Trophoblast cell (in vitro differentiated cells and primary cell): ENCODE results near the gene IL6.

Experiments
- DNase-seq, 2 donors: peaks; one replicate each; pipeline ENCODE4 v3.0.0-alpha.2; 2016
- H2AFZ ChIP-seq: 2 replicates; pipeline ENCODE4 v1.6.1; 2013; ENCODE audit warnings: low read length, moderate library complexity, mild to moderate bottlenecking; ENCODE audit not compliant: insufficient read depth, poor library complexity
- H2AK5ac ChIP-seq: 2 replicates; pipeline ENCODE4 v1.6.1; 2013; ENCODE audit warnings: mild to moderate bottlenecking, low read length
- H2BK120ac ChIP-seq: 2 replicates; pipeline ENCODE4 v1.6.1; 2013; ENCODE audit warnings: low read length, mild to moderate bottlenecking, moderate library complexity; ENCODE audit not compliant: insufficient read depth, poor library complexity
- H2BK12ac ChIP-seq: 2 replicates; pipeline ENCODE4 v1.6.1; 2013; ENCODE audit warnings: mild to moderate bottlenecking, low read length, moderate library complexity
- H2BK5ac ChIP-seq: 2 replicates; pipeline ENCODE4 v1.6.1; 2013; ENCODE audit warnings: low read length, low read depth, moderate library complexity, mild to moderate bottlenecking; ENCODE audit not compliant: poor library complexity
- H3K14ac ChIP-seq: 2 replicates; pipeline ENCODE4 v1.6.1; 2013; ENCODE audit warnings: mild to moderate bottlenecking, low read length
- H3K18ac ChIP-seq: 2 replicates; pipeline ENCODE4 v1.6.1; 2013; ENCODE audit warnings: mild to moderate bottlenecking, low read length
- H3K23ac ChIP-seq: 2 replicates; pipeline ENCODE4 v1.6.1; 2013; ENCODE audit warnings: low read length
- H3K27ac ChIP-seq: 2 replicates; pipeline ENCODE4 v1.5.1; 2013; ENCODE audit warnings: low read depth, mild to moderate bottlenecking, inconsistent platforms, low read length, moderate library complexity
- H3K27me3 ChIP-seq: 2 replicates; pipeline ENCODE4 v1.6.1; 2013; ENCODE audit warnings: inconsistent platforms, mild to moderate bottlenecking, low read length, moderate library complexity; ENCODE audit not compliant: insufficient read depth
- H3K36me3 ChIP-seq, 2 experiments: 1 replicate in 1 of 2; 2 replicates in 1 of 2; pipeline ENCODE4 v1.6.1; 2013; ENCODE audit warnings: low read length in 2 of 2, mild to moderate bottlenecking in 2 of 2, moderate library complexity in 1 of 2; ENCODE audit not compliant: insufficient read depth in 2 of 2, control insufficient read depth in 1 of 2
- H3K4ac ChIP-seq: 2 replicates; pipeline ENCODE4 v1.6.1; 2013; ENCODE audit warnings: low read depth, mild to moderate bottlenecking, low read length, moderate library complexity
- H3K4me1 ChIP-seq, 2 experiments: 1 replicate in 1 of 2; 2 replicates in 1 of 2; pipeline ENCODE4 v1.6.1; 2013; ENCODE audit warnings: low read length in 2 of 2, mild to moderate bottlenecking in 2 of 2, moderate library complexity in 1 of 2; ENCODE audit not compliant: insufficient read depth in 2 of 2, control insufficient read depth in 1 of 2
- H3K4me2 ChIP-seq: 2 replicates; pipeline ENCODE4 v1.6.1; 2013; ENCODE audit warnings: inconsistent platforms, mild to moderate bottlenecking, low read length, moderate library complexity
- H3K4me3 ChIP-seq: 2 replicates; pipeline ENCODE4 v1.5.1; 2013; ENCODE audit warnings: mild to moderate bottlenecking, low read depth, low read length, inconsistent platforms
- H3K79me1 ChIP-seq: one replicate; pipeline ENCODE4 v1.6.1; 2013; ENCODE audit warnings: low read length
- H3K79me2 ChIP-seq: 2 replicates; pipeline ENCODE4 v1.6.1; 2013; ENCODE audit warnings: low read length, mild to moderate bottlenecking; ENCODE audit not compliant: control insufficient read depth, insufficient read depth, poor library complexity
- H3K9ac ChIP-seq: 2 replicates; pipeline ENCODE4 v1.6.1; 2013; ENCODE audit warnings: mild to moderate bottlenecking, low read length
- H3K9me3 ChIP-seq: 2 replicates; pipeline ENCODE4 v1.6.1; 2013; ENCODE audit warnings: low read depth, mild to moderate bottlenecking, control low read depth, inconsistent platforms, low read length; ENCODE audit not compliant: insufficient read depth
- H4K12ac ChIP-seq: 2 replicates; pipeline ENCODE4 v1.6.1; 2013; ENCODE audit warnings: low read depth, mild to moderate bottlenecking, low read length, moderate library complexity
- H4K8ac ChIP-seq: 2 replicates; pipeline ENCODE4 v1.6.1; 2013; ENCODE audit warnings: low read depth, mild to moderate bottlenecking, low read length, moderate library complexity
- H4K91ac ChIP-seq: one replicate; pipeline ENCODE4 v1.6.1; 2013; ENCODE audit warnings: low read depth, mild to moderate bottlenecking, low read length, moderate library complexity
- WGBS: extraction: QIAGEN DNeasy Blood & Tissue Kit; methylation state at CpG from one replicate; pipeline ENCODE4 v1.1.7; 2013; ENCODE audit warnings: missing lambda C conversion rate; ENCODE audit not compliant: insufficient read length, insufficient coverage; ENCODE audit errors: extremely low coverage; 5-methylcytosine and 5-hydroxymethylcytosine counted together

Gene IL6

DNA sequence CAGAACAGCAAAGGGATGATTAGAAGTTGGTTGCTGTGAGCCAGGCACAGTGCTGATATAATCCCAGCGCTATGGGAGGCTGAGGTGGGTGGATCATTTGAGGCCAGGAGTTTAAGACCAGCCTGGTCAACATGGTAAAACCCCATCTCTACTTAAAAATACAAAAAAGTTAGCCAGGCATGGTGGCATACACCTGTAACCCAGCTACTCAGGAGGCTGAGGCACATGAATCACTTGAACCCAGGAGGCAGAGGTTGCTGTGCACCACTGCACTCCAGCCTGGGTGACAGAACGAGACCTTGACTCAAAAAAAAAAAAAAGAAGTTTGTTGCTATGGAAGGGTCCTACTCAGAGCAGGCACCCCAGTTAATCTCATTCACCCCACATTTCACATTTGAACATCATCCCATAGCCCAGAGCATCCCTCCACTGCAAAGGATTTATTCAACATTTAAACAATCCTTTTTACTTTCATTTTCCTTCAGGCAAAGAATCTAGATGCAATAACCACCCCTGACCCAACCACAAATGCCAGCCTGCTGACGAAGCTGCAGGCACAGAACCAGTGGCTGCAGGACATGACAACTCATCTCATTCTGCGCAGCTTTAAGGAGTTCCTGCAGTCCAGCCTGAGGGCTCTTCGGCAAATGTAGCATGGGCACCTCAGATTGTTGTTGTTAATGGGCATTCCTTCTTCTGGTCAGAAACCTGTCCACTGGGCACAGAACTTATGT lies 4.1 kb downstream of the IL6 start:
- Histone ChIP-seq H3K23ac (no peak overlapping the region), H3K4me2 (no peak overlapping the region), H2BK120ac (no peak overlapping the region), H3K27me3 (no peaks in the 10 kb centered on the region), H3K9ac (no peak overlapping the region), H3K4ac (no peak overlapping the region), H3K27ac (no peak overlapping the region), H2BK12ac (no peak overlapping the region), H3K18ac (no peak overlapping the region), H2BK5ac (no peak overlapping the region), H4K91ac (no peak overlapping the region), H2AK5ac (no peak overlapping the region), H2AFZ (no peak overlapping the region), H3K4me1 (peaks cover 10 to 12% of the 10 kb centered on the region in 2 experiments), H3K14ac (no peak overlapping the region), H4K12ac (no peak overlapping the region), H3K9me3 (peaks cover under 1% of the 10 kb centered on the region), H3K79me2 (peaks cover 6% of the 10 kb centered on the region), H3K4me3 (no peak overlapping the region), H3K79me1 (peaks cover 10% of the 10 kb centered on the region), H4K8ac (no peak overlapping the region), H3K36me3 (no peaks in the 10 kb centered on the region)
- no CpG with 5 or more reads among the region's 5 CpGs for WGBS
- peak; percentile 89 to 94 for DNase-seq

DNA sequence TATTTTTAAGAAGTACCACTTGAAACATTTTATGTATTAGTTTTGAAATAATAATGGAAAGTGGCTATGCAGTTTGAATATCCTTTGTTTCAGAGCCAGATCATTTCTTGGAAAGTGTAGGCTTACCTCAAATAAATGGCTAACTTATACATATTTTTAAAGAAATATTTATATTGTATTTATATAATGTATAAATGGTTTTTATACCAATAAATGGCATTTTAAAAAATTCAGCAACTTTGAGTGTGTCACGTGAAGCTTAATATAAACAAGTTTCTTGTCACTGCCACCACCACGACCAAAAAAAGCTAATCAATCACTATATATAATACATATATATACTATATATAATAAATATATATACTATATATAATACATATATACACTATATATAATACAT lies 4.8 kb downstream of the IL6 start:
- Histone ChIP-seq H2BK120ac (no peak overlapping the region), H3K4me3 (no peak overlapping the region), H2AFZ (no peak overlapping the region), H3K36me3 (no peaks in the 10 kb centered on the region), H2BK5ac (no peak overlapping the region), H3K9ac (no peak overlapping the region), H3K4me2 (no peak overlapping the region), H3K9me3 (peaks cover 2% of the 10 kb centered on the region), H3K23ac (no peak overlapping the region), H4K91ac (no peak overlapping the region), H4K12ac (no peak overlapping the region), H3K14ac (no peak overlapping the region), H3K79me2 (peaks cover 6% of the 10 kb centered on the region), H3K27me3 (no peaks in the 10 kb centered on the region), H4K8ac (no peak overlapping the region), H2AK5ac (no peak overlapping the region), H3K79me1 (peaks cover 9% of the 10 kb centered on the region), H3K18ac (no peak overlapping the region), H3K4ac (no peak overlapping the region), H3K27ac (no peak overlapping the region), H2BK12ac (no peak overlapping the region), H3K4me1 (peaks cover 8 to 10% of the 10 kb centered on the region in 2 experiments)
- WGBS = no CpG with 5 or more reads among the region's 2 CpGs
- DNase-seq = no peak

DNA sequence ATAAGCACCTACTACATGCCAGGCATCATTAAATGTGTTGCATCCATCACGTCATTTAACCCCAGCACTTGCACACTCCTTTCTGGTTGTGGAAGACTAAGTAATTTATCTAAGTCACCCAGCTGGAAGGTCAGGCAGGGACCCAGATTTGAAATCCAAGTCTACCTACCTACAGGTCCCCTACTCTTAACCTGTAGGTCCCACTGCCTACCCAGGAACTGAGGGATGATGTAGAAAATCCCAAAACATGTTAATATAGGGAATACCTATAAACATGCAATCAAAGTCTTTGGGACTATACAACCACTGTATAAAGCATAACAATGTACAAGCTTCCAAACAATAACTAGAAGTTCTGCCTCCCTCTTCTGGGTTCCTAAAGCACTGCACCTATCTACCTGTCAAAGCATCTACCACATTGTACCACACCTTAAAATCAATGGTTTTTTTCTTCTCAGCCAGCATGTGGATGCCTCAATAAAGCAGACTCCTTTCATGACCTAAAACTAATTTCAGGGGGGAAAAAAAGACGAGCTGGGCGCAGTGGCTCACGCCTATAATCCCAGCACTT lies 5.6 kb downstream of the IL6 start:
- Histone ChIP-seq H3K79me1 (peaks cover 1% of the 10 kb centered on the region), H3K36me3 (no peaks in the 10 kb centered on the region), H3K27me3 (no peaks in the 10 kb centered on the region), H3K4me1 (peaks cover 1% of the 10 kb centered on the region in 2 experiments), H3K9me3 (peaks cover 2% of the 10 kb centered on the region), H2BK12ac (no peak overlapping the region), H3K4ac (no peak overlapping the region), H3K14ac (no peak overlapping the region), H3K4me2 (no peak overlapping the region), H2AK5ac (no peak overlapping the region), H3K27ac (no peak overlapping the region), H3K79me2 (no peaks in the 10 kb centered on the region), H4K91ac (no peak overlapping the region), H4K12ac (no peak overlapping the region), H3K4me3 (no peak overlapping the region), H3K18ac (no peak overlapping the region), H4K8ac (no peak overlapping the region), H2BK5ac (no peak overlapping the region), H2BK120ac (no peak overlapping the region), H2AFZ (no peak overlapping the region), H3K9ac (no peak overlapping the region), H3K23ac (no peak overlapping the region)
- no CpG with 5 or more reads among the region's 4 CpGs for WGBS
- peak; percentile 33 to 59 for DNase-seq

DNA sequence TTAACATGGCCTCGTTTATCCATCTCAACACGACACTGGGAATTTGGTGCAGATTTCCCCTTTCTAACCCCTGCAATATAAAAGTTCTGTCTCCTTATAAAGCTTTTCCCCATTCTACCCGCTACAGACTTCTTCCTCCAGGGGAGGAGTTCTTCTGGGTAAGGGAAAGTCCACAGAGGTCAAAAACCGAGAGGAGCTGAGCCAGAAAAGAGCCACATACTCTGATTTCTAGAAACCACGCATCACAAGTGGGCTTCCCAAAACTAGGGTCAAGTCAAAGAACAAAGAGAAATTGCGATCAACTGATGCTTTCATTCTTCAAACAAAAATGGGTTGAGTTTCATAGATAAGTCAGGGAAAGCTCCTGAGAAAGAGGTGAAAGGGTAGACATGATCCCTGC lies 6.8 kb downstream of the IL6 start:
- H2BK120ac ChIP-seq = no peak overlapping the region
- no peak overlapping the region for H3K18ac ChIP-seq
- no peak overlapping the region for H4K8ac ChIP-seq
- no peak overlapping the region for H3K4me2 ChIP-seq
- no peak overlapping the region for H3K9ac ChIP-seq
- H3K14ac ChIP-seq = no peak overlapping the region
- no peak overlapping the region for H2AK5ac ChIP-seq
- no peaks in the 10 kb centered on the region for H3K36me3 ChIP-seq
- no peak overlapping the region for H2AFZ ChIP-seq
- H2BK12ac ChIP-seq = no peak overlapping the region
- no peak overlapping the region for H3K4ac ChIP-seq
- no peaks in the 10 kb centered on the region for H3K27me3 ChIP-seq
- H2BK5ac ChIP-seq = no peak overlapping the region
- no peaks in the 10 kb centered on the region for H3K79me2 ChIP-seq
- no peaks in the 10 kb centered on the region for H3K79me1 ChIP-seq
- H4K91ac ChIP-seq = no peak overlapping the region
- no CpG with 5 or more reads among the region's 6 CpGs for WGBS
- peaks cover 0 to 1% of the 10 kb centered on the region in 2 experiments for H3K4me1 ChIP-seq
- no peak overlapping the region for H4K12ac ChIP-seq
- H3K23ac ChIP-seq = no peak overlapping the region
- H3K27ac ChIP-seq = no peak overlapping the region
- H3K9me3 ChIP-seq = peaks cover 2% of the 10 kb centered on the region
- no peak for DNase-seq
- no peak overlapping the region for H3K4me3 ChIP-seq
